ENCODE results near the gene ASXL1.

Gene ASXL1

GRCh38 chr20:32395066-32395465 lies 36.9 kb downstream of the ASXL1 start:
- peaks cover 0 to 7% of the 10 kb centered on the region in 2 donors for H3K9me3 ChIP-seq (replicated peaks in 1 of 2; ENCODE audit: control insufficient read depth in 2 of 2, insufficient read depth in 1 of 2, low read depth in 1 of 2, low read length in 2 of 2)
- H3K27me3 ChIP-seq (ENCODE audit: control insufficient read depth in 3 of 3, insufficient read depth in 3 of 3, low read depth in 1 of 3, low read length in 3 of 3), result no peaks in the 10 kb centered on the region
- no peak overlapping the region for H3K9ac ChIP-seq (ENCODE audit: low read depth, low read length, poor library complexity)
- H3K4me3 ChIP-seq (ENCODE audit: low read length in 2 of 2), result no peak overlapping the region
- H4K8ac ChIP-seq (ENCODE audit: low read depth, low read length), result no peak overlapping the region
- no peak overlapping the region for H2BK120ac ChIP-seq (ENCODE audit: low read depth, low read length)
- H2BK15ac ChIP-seq (ENCODE audit: low read length), result no peak overlapping the region
- H3K27ac ChIP-seq (replicated peaks; ENCODE audit: low read length), result no peak overlapping the region
- H3K14ac ChIP-seq (ENCODE audit: low read length), result no peak overlapping the region
- H4K91ac ChIP-seq (ENCODE audit: low read depth, low read length, poor library complexity), result no peak overlapping the region
- no peak overlapping the region for H3K4ac ChIP-seq (ENCODE audit: low read length)
- H3K79me1 ChIP-seq (ENCODE audit: low read depth, low read length), result peaks cover 2% of the 10 kb centered on the region
- WGBS, 2 donors (ENCODE audit: extremely low coverage in 2 of 2, insufficient read length in 2 of 2, insufficient replicate concordance in 1 of 2), result no CpG with 5 or more reads among the region's 3 CpGs
- no peaks in the 10 kb centered on the region for H3K4me1 ChIP-seq (ENCODE audit: control insufficient read depth in 2 of 2, insufficient read depth in 1 of 2, low read depth in 1 of 2, low read length in 2 of 2)
- no peak overlapping the region for H3K4me2 ChIP-seq (ENCODE audit: insufficient read depth, low read length, poor library complexity, severe bottlenecking)
- H3K36me3 ChIP-seq (replicated peaks in 1 of 2; ENCODE audit: control insufficient read depth in 2 of 2, insufficient read depth in 2 of 2, low read length in 2 of 2), result peaks cover 3 to 58% of the 10 kb centered on the region in 2 donors
- no peak overlapping the region for H2BK5ac ChIP-seq (ENCODE audit: low read length)
- H3K18ac ChIP-seq (ENCODE audit: low read length), result no peak overlapping the region
- no peak overlapping the region for H2AK5ac ChIP-seq (ENCODE audit: low read depth, low read length)
- DNase-seq (ENCODE audit: low spot score), result no peak
- H3K23ac ChIP-seq (ENCODE audit: low read depth, low read length, poor library complexity), result no peak overlapping the region
- no peak overlapping the region for H2BK12ac ChIP-seq (ENCODE audit: low read length)
- H2AFZ ChIP-seq (ENCODE audit: low read length), result no peak overlapping the region

GRCh38 chr20:32396646-32397160 lies 38.6 kb downstream of the ASXL1 start:
- H3K27me3 ChIP-seq (ENCODE audit: control insufficient read depth in 3 of 3, insufficient read depth in 3 of 3, low read depth in 1 of 3, low read length in 3 of 3), result no peaks in the 10 kb centered on the region
- no peak for DNase-seq (ENCODE audit: low spot score)

GRCh38 chr20:32397567-32398084 lies 39.5 kb downstream of the ASXL1 start:
- WGBS, 2 donors (ENCODE audit: extremely low coverage in 2 of 2, insufficient read length in 2 of 2, insufficient replicate concordance in 1 of 2), result no CpG with 5 or more reads among the region's 11 CpGs
- no peaks in the 10 kb centered on the region for H3K4me1 ChIP-seq (ENCODE audit: control insufficient read depth in 2 of 2, insufficient read depth in 1 of 2, low read depth in 1 of 2, low read length in 2 of 2)
- no peak overlapping the region for H3K23ac ChIP-seq (ENCODE audit: low read depth, low read length, poor library complexity)
- H2BK120ac ChIP-seq (ENCODE audit: low read depth, low read length), result no peak overlapping the region
- H3K4me3 ChIP-seq (ENCODE audit: low read length in 2 of 2), result no peak overlapping the region
- no peak overlapping the region for H3K18ac ChIP-seq (ENCODE audit: low read length)
- peaks cover 1 to 61% of the 10 kb centered on the region in 2 donors for H3K36me3 ChIP-seq (replicated peaks in 1 of 2; ENCODE audit: control insufficient read depth in 2 of 2, insufficient read depth in 2 of 2, low read length in 2 of 2)
- no peaks in the 10 kb centered on the region for H3K27me3 ChIP-seq (ENCODE audit: control insufficient read depth in 3 of 3, insufficient read depth in 3 of 3, low read depth in 1 of 3, low read length in 3 of 3)
- no peak overlapping the region for H2AK5ac ChIP-seq (ENCODE audit: low read depth, low read length)
- H3K9me3 ChIP-seq (replicated peaks in 1 of 2; ENCODE audit: control insufficient read depth in 2 of 2, insufficient read depth in 1 of 2, low read depth in 1 of 2, low read length in 2 of 2), result peaks cover 0 to 7% of the 10 kb centered on the region in 2 donors
- no peak overlapping the region for H3K27ac ChIP-seq (replicated peaks; ENCODE audit: low read length)
- H3K79me1 ChIP-seq (ENCODE audit: low read depth, low read length), result peaks cover 2% of the 10 kb centered on the region
- H4K91ac ChIP-seq (ENCODE audit: low read depth, low read length, poor library complexity), result no peak overlapping the region
- no peak overlapping the region for H2BK15ac ChIP-seq (ENCODE audit: low read length)
- H3K14ac ChIP-seq (ENCODE audit: low read length), result no peak overlapping the region
- DNase-seq (ENCODE audit: low spot score), result no peak
- H4K8ac ChIP-seq (ENCODE audit: low read depth, low read length), result no peak overlapping the region
- no peak overlapping the region for H2BK5ac ChIP-seq (ENCODE audit: low read length)
- no peak overlapping the region for H3K4me2 ChIP-seq (ENCODE audit: insufficient read depth, low read length, poor library complexity, severe bottlenecking)
- no peak overlapping the region for H2BK12ac ChIP-seq (ENCODE audit: low read length)
- H3K9ac ChIP-seq (ENCODE audit: low read depth, low read length, poor library complexity), result no peak overlapping the region
- H3K4ac ChIP-seq (ENCODE audit: low read length), result no peak overlapping the region
- no peak overlapping the region for H2AFZ ChIP-seq (ENCODE audit: low read length)

More at GRCh38 chr20:32396646-32397160, 38.6 kb downstream of the ASXL1 start:
- Histone ChIP-seq H3K4me1 (ENCODE audit: control insufficient read depth in 2 of 2, insufficient read depth in 1 of 2, low read depth in 1 of 2, low read length in 2 of 2) (no peaks in the 10 kb centered on the region), H3K14ac (ENCODE audit: low read length) (no peak overlapping the region), H3K18ac (ENCODE audit: low read length) (no peak overlapping the region), H3K9ac (ENCODE audit: low read depth, low read length, poor library complexity) (no peak overlapping the region), H2BK5ac (ENCODE audit: low read length) (no peak overlapping the region), H2BK120ac (ENCODE audit: low read depth, low read length) (no peak overlapping the region), H2AK5ac (ENCODE audit: low read depth, low read length) (no peak overlapping the region), H2BK15ac (ENCODE audit: low read length) (no peak overlapping the region), H3K27ac (replicated peaks; ENCODE audit: low read length) (no peak overlapping the region), H3K9me3 (replicated peaks in 1 of 2; ENCODE audit: control insufficient read depth in 2 of 2, insufficient read depth in 1 of 2, low read depth in 1 of 2, low read length in 2 of 2) (peaks cover 0 to 7% of the 10 kb centered on the region in 2 donors), H2AFZ (ENCODE audit: low read length) (no peak overlapping the region), H3K23ac (ENCODE audit: low read depth, low read length, poor library complexity) (no peak overlapping the region), H3K4ac (ENCODE audit: low read length) (no peak overlapping the region), H4K8ac (ENCODE audit: low read depth, low read length) (no peak overlapping the region), H3K4me3 (ENCODE audit: low read length in 2 of 2) (no peak overlapping the region), H3K4me2 (ENCODE audit: insufficient read depth, low read length, poor library complexity, severe bottlenecking) (no peak overlapping the region), H2BK12ac (ENCODE audit: low read length) (no peak overlapping the region), H3K79me1 (ENCODE audit: low read depth, low read length) (peaks cover 2% of the 10 kb centered on the region), H4K91ac (ENCODE audit: low read depth, low read length, poor library complexity) (no peak overlapping the region), H3K36me3 (replicated peaks in 1 of 2; ENCODE audit: control insufficient read depth in 2 of 2, insufficient read depth in 2 of 2, low read length in 2 of 2) (peaks cover 0 to 57% of the 10 kb centered on the region in 2 donors)
- WGBS, 2 donors (ENCODE audit: extremely low coverage in 2 of 2, insufficient read length in 2 of 2, insufficient replicate concordance in 1 of 2), result no CpG with 5 or more reads among the region's 3 CpGs

GRCh38 chr20:32400476-32400875 lies 42.3 kb downstream of the ASXL1 start:
- no peak overlapping the region for H3K4me2 ChIP-seq (ENCODE audit: insufficient read depth, low read length, poor library complexity, severe bottlenecking)
- H4K8ac ChIP-seq (ENCODE audit: low read depth, low read length), result no peak overlapping the region
- no peak for DNase-seq (ENCODE audit: low spot score)
- no peak overlapping the region for H4K91ac ChIP-seq (ENCODE audit: low read depth, low read length, poor library complexity)
- H2BK15ac ChIP-seq (ENCODE audit: low read length), result no peak overlapping the region
- no peak overlapping the region for H3K14ac ChIP-seq (ENCODE audit: low read length)
- no peak overlapping the region for H3K4ac ChIP-seq (ENCODE audit: low read length)
- no peaks in the 10 kb centered on the region for H3K4me1 ChIP-seq (ENCODE audit: control insufficient read depth in 2 of 2, insufficient read depth in 1 of 2, low read depth in 1 of 2, low read length in 2 of 2)
- H3K9ac ChIP-seq (ENCODE audit: low read depth, low read length, poor library complexity), result no peak overlapping the region
- no peak overlapping the region for H2BK120ac ChIP-seq (ENCODE audit: low read depth, low read length)
- H2AK5ac ChIP-seq (ENCODE audit: low read depth, low read length), result no peak overlapping the region
- no peak overlapping the region for H3K27ac ChIP-seq (replicated peaks; ENCODE audit: low read length)
- peaks cover 2% of the 10 kb centered on the region for H3K79me1 ChIP-seq (ENCODE audit: low read depth, low read length)
- no peak overlapping the region for H3K23ac ChIP-seq (ENCODE audit: low read depth, low read length, poor library complexity)
- H3K18ac ChIP-seq (ENCODE audit: low read length), result no peak overlapping the region
- H2BK12ac ChIP-seq (ENCODE audit: low read length), result no peak overlapping the region
- H2BK5ac ChIP-seq (ENCODE audit: low read length), result no peak overlapping the region
- H3K4me3 ChIP-seq (ENCODE audit: low read length in 2 of 2), result no peak overlapping the region
- H2AFZ ChIP-seq (ENCODE audit: low read length), result no peak overlapping the region
- no peaks in the 10 kb centered on the region for H3K27me3 ChIP-seq (ENCODE audit: control insufficient read depth in 3 of 3, insufficient read depth in 3 of 3, low read depth in 1 of 3, low read length in 3 of 3)
- peaks cover 1 to 47% of the 10 kb centered on the region in 2 donors for H3K36me3 ChIP-seq (replicated peaks in 1 of 2; ENCODE audit: control insufficient read depth in 2 of 2, insufficient read depth in 2 of 2, low read length in 2 of 2)
- WGBS, 2 donors (ENCODE audit: extremely low coverage in 2 of 2, insufficient read length in 2 of 2, insufficient replicate concordance in 1 of 2), result no CpG with 5 or more reads among the region's 1 CpG
- H3K9me3 ChIP-seq (replicated peaks in 1 of 2; ENCODE audit: control insufficient read depth in 2 of 2, insufficient read depth in 1 of 2, low read depth in 1 of 2, low read length in 2 of 2), result no peaks in the 10 kb centered on the region
